DOHH2 (cell line): ENCODE measurements around the gene PRRC2A.
"Not testable (repeated sequence)": the region's sequence is repeated elsewhere in the genome, so short reads cannot be mapped to it uniquely, and the experiment has no call there.

ENCODE experiments used
- H3F3A ChIP-seq: fragments of 200-600 bp; sonication (generic), shearing (Covaris generic); 2 replicates; pipeline ENCODE4 v1.6.0; 2016; ENCODE audit warnings: antibody characterized with exemption, mild to moderate bottlenecking; ENCODE audit not compliant: control insufficient read depth, insufficient read depth
- H3K27ac ChIP-seq: fragments of 200-600 bp; sonication (generic); 2 replicates; pipeline ENCODE4 v1.5.1; 2014; ENCODE audit warnings: low read depth, mild to moderate bottlenecking, low read length, moderate library complexity
- H3K27me3 ChIP-seq: fragments of 200-600 bp; sonication (generic); 2 replicates; pipeline ENCODE4 v1.6.1; 2014; ENCODE audit warnings: mild to moderate bottlenecking, low read length, mixed read lengths; ENCODE audit not compliant: control insufficient read depth
- H3K36me3 ChIP-seq: fragments of 200-600 bp; sonication (generic); 2 replicates; pipeline ENCODE4 v1.6.1; 2014; ENCODE audit warnings: mild to moderate bottlenecking, low read length, moderate library complexity, mixed read lengths; ENCODE audit not compliant: control insufficient read depth
- H3K4me1 ChIP-seq: fragments of 200-600 bp; sonication (generic); 2 replicates; pipeline ENCODE4 v1.6.1; 2014; ENCODE audit warnings: mild to moderate bottlenecking, low read length, mixed read lengths; ENCODE audit not compliant: control insufficient read depth
- H3K4me2 ChIP-seq: fragments of 200-600 bp; sonication (generic); 2 replicates; pipeline ENCODE4 v1.6.0; 2014; ENCODE audit warnings: mild to moderate bottlenecking, low read length, moderate library complexity
- H3K4me3 ChIP-seq: fragments of 200-600 bp; sonication (generic); 2 replicates; pipeline ENCODE4 v1.5.1; 2014; ENCODE audit warnings: mild to moderate bottlenecking, low read length, mixed read lengths
- H3K79me2 ChIP-seq: fragments of 200-600 bp; sonication (generic); 2 replicates; pipeline ENCODE4 v1.6.1; 2014; ENCODE audit warnings: mild to moderate bottlenecking, low read length, mixed read lengths; ENCODE audit not compliant: control insufficient read depth
- H3K9me2 ChIP-seq: fragments of 200-600 bp; sonication (generic); replicated peaks from 2 replicates; pipeline ENCODE4 v1.6.1; 2014; ENCODE audit warnings: mild to moderate bottlenecking, low read length, mixed read lengths; ENCODE audit not compliant: control insufficient read depth
- H3K9me3 ChIP-seq: fragments of 200-600 bp; sonication (generic); 2 replicates; pipeline ENCODE4 v1.6.1; 2014; ENCODE audit warnings: antibody characterized with exemption, low read length, mixed read lengths; ENCODE audit not compliant: control insufficient read depth, insufficient read depth
- H4K20me1 ChIP-seq: fragments of 200-600 bp; sonication (generic); 2 replicates; pipeline ENCODE4 v1.6.0; 2014; ENCODE audit warnings: low read depth, mild to moderate bottlenecking, antibody characterized with exemption, low read length, moderate library complexity; ENCODE audit not compliant: control insufficient read depth, insufficient read depth
- EZH2phosphoT487 ChIP-seq: fragments of 200-600 bp; sonication (generic); IDR thresholded peaks from 2 replicates; pipeline ENCODE4 v1.6.1; 2017; ENCODE audit warnings: borderline replicate concordance, mild to moderate bottlenecking, antibody characterized with exemption, low read length, moderate library complexity, mixed read lengths
- TF ChIP-seq, protein P1 (sequence below): fragments of 200-600 bp; sonication (generic); IDR thresholded peaks from one replicate; pipeline ENCODE4 v1.5.1; 2014; ENCODE audit warnings: antibody characterized with exemption, mild to moderate bottlenecking, low read depth, low read length; ENCODE audit not compliant: poor library complexity, severe bottlenecking

PRRC2A gene

DNA sequence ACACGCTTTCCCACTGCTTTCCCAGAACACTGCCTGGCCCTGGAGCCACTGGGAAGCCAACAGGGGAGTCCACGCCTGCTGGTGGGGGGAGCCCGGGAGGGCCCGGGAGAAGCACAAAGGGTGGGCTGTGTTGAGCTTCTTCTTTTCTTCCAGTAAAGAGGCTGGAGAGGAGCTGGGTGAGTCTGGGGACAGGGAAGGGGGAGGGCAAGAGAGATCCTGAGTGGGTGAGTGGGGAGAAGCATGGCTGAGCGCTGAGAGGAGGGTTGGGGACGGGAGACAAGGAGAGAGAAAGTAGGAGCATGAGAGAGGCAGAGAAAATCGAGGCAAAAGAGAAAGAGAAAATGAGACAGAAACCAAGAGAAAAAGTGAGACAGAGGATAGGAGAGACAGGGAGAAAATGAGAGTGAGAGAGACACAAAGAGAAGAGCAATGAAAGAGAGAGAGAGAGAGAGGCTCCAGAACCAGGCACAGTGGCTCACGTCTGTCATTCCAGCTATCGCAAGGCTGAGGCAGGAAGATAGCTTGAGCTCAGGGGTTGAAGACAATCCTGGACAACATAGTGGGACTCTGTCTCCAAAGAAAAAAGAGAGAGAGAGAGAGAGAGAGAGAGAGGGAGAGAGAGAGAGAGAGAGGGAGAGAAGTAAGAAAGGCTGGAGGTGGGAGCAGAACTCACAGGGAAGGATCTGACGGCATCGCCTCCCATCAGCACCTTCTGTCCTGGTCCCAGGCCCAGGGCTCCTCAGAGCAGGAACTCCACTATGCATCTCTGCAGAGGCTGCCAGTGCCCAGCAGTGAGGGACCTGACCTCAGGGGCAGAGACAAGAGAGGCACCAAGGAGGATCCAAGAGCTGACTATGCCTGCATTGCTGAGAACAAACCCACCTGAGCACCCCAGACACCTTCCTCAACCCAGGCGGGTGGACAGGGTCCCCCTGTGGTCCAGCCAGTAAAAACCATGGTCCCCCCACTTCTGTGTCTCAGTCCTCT lies 32.4 kb upstream of the PRRC2A start:
- no peaks in the 10 kb centered on the region for H3K9me3 ChIP-seq
- 0 out of 2 replicates have a peak, but pooled peaks cover 2% of the 10 kb centered on the region for H3K27me3 ChIP-seq
- no peak overlapping the region for H3K4me2 ChIP-seq
- peaks cover 39% of the 10 kb centered on the region for H3K4me1 ChIP-seq
- H3K4me3 ChIP-seq: no peak overlapping the region
- no peaks in the 10 kb centered on the region for H3K79me2 ChIP-seq
- H4K20me1 ChIP-seq: no peaks in the 10 kb centered on the region
- no peak overlapping the region for H3K27ac ChIP-seq
- H3K9me2 ChIP-seq: no peaks in the 10 kb centered on the region
- peaks cover 13% of the 10 kb centered on the region for H3F3A ChIP-seq
- TF ChIP-seq, protein P1, sequence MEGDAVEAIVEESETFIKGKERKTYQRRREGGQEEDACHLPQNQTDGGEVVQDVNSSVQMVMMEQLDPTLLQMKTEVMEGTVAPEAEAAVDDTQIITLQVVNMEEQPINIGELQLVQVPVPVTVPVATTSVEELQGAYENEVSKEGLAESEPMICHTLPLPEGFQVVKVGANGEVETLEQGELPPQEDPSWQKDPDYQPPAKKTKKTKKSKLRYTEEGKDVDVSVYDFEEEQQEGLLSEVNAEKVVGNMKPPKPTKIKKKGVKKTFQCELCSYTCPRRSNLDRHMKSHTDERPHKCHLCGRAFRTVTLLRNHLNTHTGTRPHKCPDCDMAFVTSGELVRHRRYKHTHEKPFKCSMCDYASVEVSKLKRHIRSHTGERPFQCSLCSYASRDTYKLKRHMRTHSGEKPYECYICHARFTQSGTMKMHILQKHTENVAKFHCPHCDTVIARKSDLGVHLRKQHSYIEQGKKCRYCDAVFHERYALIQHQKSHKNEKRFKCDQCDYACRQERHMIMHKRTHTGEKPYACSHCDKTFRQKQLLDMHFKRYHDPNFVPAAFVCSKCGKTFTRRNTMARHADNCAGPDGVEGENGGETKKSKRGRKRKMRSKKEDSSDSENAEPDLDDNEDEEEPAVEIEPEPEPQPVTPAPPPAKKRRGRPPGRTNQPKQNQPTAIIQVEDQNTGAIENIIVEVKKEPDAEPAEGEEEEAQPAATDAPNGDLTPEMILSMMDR: no peak
- no peak for TF ChIP-seq EZH2phosphoT487
- H3K36me3 ChIP-seq: no peaks in the 10 kb centered on the region

DNA sequence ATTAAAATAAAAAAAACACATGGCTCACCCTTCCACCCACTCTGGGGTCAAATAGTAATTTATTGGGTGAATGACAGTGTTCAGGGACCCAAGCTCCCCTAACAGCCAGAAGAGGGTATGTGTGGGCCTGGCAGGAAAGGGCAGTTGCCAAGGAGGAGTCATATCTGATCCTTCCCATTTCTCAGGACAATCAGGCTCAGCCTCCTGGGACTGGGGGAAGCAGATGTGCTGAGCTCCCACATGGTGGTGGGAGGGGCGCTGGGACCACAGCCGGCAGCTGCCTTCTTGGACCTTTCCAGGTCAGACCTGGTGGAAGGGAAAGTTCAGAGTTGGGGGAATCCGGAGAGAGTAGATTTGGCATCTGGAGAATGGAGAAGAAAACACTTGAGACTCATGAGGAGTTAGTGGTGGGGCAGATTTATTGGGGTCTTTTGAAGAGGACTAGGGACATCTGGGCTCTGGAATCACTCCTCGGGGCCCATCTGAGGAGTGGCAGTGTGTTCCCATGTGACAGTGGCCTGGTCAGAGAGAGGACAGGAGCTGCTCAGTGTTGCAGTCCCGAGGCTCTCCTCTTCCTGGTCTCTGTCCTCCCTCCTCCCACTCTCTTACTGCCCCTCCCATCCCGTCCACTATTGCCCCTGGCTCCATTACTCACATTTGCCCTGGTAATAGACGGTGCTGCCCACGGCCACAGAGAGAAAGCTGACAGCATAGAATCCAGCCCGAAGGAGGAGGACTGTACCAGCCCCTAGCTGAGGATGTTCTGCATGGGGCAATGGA lies 31.5 kb upstream of the PRRC2A start:
- 0 out of 2 replicates have a peak, but pooled peaks cover 2% of the 10 kb centered on the region for H3K27me3 ChIP-seq
- H3K9me3 ChIP-seq: no peaks in the 10 kb centered on the region
- H3K27ac ChIP-seq: no peak overlapping the region
- H3K4me2 ChIP-seq: no peak overlapping the region
- H3K9me2 ChIP-seq: no peaks in the 10 kb centered on the region
- peaks cover 46% of the 10 kb centered on the region for H3K4me1 ChIP-seq
- no peaks in the 10 kb centered on the region for H3K79me2 ChIP-seq
- H4K20me1 ChIP-seq: no peaks in the 10 kb centered on the region
- no peaks in the 10 kb centered on the region for H3K36me3 ChIP-seq
- H3K4me3 ChIP-seq: no peak overlapping the region
- no peak for TF ChIP-seq EZH2phosphoT487
- TF ChIP-seq, protein P1: no peak
- peaks cover 13% of the 10 kb centered on the region for H3F3A ChIP-seq

DNA sequence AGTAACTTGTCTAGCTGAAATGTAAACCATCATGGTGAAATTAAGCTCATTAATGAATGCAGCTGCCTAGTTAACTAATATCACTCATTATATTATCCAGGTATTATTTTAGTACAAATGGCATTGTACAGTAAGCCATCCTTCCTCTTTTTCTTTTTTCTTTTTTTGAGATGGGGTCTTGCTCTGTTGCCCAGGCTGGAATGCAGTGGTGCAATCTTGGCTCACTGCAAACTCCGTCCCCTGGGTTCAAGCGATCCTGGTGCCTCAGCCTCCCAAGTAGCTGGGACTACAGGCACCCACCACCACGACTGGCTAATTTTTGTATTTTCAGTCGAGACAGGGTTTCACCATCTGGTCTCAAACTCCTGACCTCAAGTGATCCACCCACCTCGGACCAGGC lies 29.8 kb upstream of the PRRC2A start:
- H3K79me2 ChIP-seq, H3K4me3 ChIP-seq: not testable (repeated sequence)

More for the DNA sequence above, 29.8 kb upstream of the PRRC2A start:
- not testable (repeated sequence) for H3K27me3 ChIP-seq, H4K20me1 ChIP-seq, H3K36me3 ChIP-seq, H3K4me2 ChIP-seq, H3K9me2 ChIP-seq, H3F3A ChIP-seq, H3K27ac ChIP-seq, H3K9me3 ChIP-seq
- peaks cover 32% of the 10 kb centered on the region for H3K4me1 ChIP-seq
